H9 (cell line): ENCODE measurements around the gene APC. TPM values are rescaled to one million over a fixed set of nuclear protein-coding genes. Genes with fewer than 3 reads are reported as not detected.
A peak's percentile ranks its signal among the peaks of the same experiment; 100 is the strongest.

ENCODE experiments used
- DNase-seq: peaks from one replicate; pipeline ENCODE4 v3.0.0-alpha.2; 2017
- H2AFZ ChIP-seq: one replicate; pipeline ENCODE4 v1.6.1; 2013; ENCODE audit warnings: mild to moderate bottlenecking, low read length, control low read depth, moderate library complexity
- H2AK5ac ChIP-seq: 2 replicates; pipeline ENCODE4 v1.6.1; 2013; ENCODE audit warnings: low read length, control low read depth, mixed read lengths; ENCODE audit not compliant: insufficient read length
- H2BK120ac ChIP-seq: one replicate; pipeline ENCODE4 v1.6.1; 2013; ENCODE audit warnings: low read depth, mild to moderate bottlenecking, low read length, control low read depth, inconsistent platforms; ENCODE audit not compliant: poor library complexity, severe bottlenecking
- H2BK12ac ChIP-seq: 2 replicates; pipeline ENCODE4 v1.6.1; 2013; ENCODE audit warnings: low read length, control low read depth, mixed read lengths, low read depth; ENCODE audit not compliant: insufficient read length
- H2BK15ac ChIP-seq: 2 replicates; pipeline ENCODE4 v1.6.1; 2013; ENCODE audit warnings: low read depth, low read length, control low read depth
- H2BK20ac ChIP-seq: one replicate; pipeline ENCODE4 v1.6.1; 2013; ENCODE audit warnings: low read depth, mild to moderate bottlenecking, low read length, control low read depth, inconsistent platforms; ENCODE audit not compliant: poor library complexity, severe bottlenecking
- H2BK5ac ChIP-seq: 2 replicates; pipeline ENCODE4 v1.6.1; 2013; ENCODE audit warnings: low read length, control low read depth, mixed read lengths; ENCODE audit not compliant: insufficient read length
- H3K14ac ChIP-seq: 2 replicates; pipeline ENCODE4 v1.6.1; 2013; ENCODE audit warnings: low read length, control low read depth; ENCODE audit not compliant: insufficient read depth
- H3K18ac ChIP-seq: 2 replicates; pipeline ENCODE4 v1.6.1; 2013; ENCODE audit warnings: low read depth, mild to moderate bottlenecking, mixed read lengths, low read length, control low read depth; ENCODE audit not compliant: insufficient read length
- H3K23ac ChIP-seq: 2 replicates; pipeline ENCODE4 v1.6.1; 2013; ENCODE audit warnings: low read length, control low read depth, mixed read lengths, low read depth; ENCODE audit not compliant: insufficient read length
- H3K23me2 ChIP-seq: 2 replicates; pipeline ENCODE4 v1.6.1; 2013; ENCODE audit warnings: low read depth, mild to moderate bottlenecking, mixed read lengths, low read length, control low read depth; ENCODE audit not compliant: insufficient read length, poor library complexity, severe bottlenecking
- H3K27ac ChIP-seq: 2 replicates; pipeline ENCODE4 v1.5.1; 2013; ENCODE audit warnings: low read length, control low read depth, mixed read lengths, low read depth; ENCODE audit not compliant: insufficient read length
- H3K27me3 ChIP-seq: 2 replicates; pipeline ENCODE4 v1.6.1; 2013; ENCODE audit warnings: low read length, control low read depth, inconsistent platforms; ENCODE audit not compliant: insufficient read depth
- H3K4ac ChIP-seq: 2 replicates; pipeline ENCODE4 v1.6.1; 2013; ENCODE audit warnings: low read depth, mild to moderate bottlenecking, control low read depth, inconsistent platforms, low read length, moderate library complexity
- H3K4me1 ChIP-seq: 2 replicates; pipeline ENCODE4 v1.6.1; 2013; ENCODE audit warnings: low read length, control low read depth, inconsistent platforms; ENCODE audit not compliant: insufficient read depth
- H3K4me2 ChIP-seq: 2 replicates; pipeline ENCODE4 v1.6.1; 2013; ENCODE audit warnings: low read length, control low read depth, mixed read lengths; ENCODE audit not compliant: insufficient read length, insufficient read depth
- H3K56ac ChIP-seq: 2 replicates; pipeline ENCODE4 v1.6.1; 2013; ENCODE audit warnings: low read depth, mild to moderate bottlenecking, mixed read lengths, low read length, control low read depth; ENCODE audit not compliant: insufficient read length
- H3K79me1 ChIP-seq: 2 replicates; pipeline ENCODE4 v1.6.1; 2013; ENCODE audit warnings: low read depth, mild to moderate bottlenecking, moderate library complexity, low read length, control low read depth, inconsistent platforms; ENCODE audit not compliant: insufficient read depth, poor library complexity, severe bottlenecking
- H3K79me2 ChIP-seq: 2 replicates; pipeline ENCODE4 v1.6.1; 2013; ENCODE audit warnings: low read length, control low read depth, inconsistent platforms; ENCODE audit not compliant: insufficient read depth
- H3K9ac ChIP-seq: 2 replicates; pipeline ENCODE4 v1.6.1; 2013; ENCODE audit warnings: low read length, control low read depth, mixed read lengths; ENCODE audit not compliant: insufficient read length; ENCODE audit errors: extremely low read depth
- H3K9me3 ChIP-seq: one replicate; pipeline ENCODE4 v1.6.1; 2013; ENCODE audit warnings: low read depth, low read length, inconsistent platforms; ENCODE audit not compliant: control insufficient read depth
- H3T11ph ChIP-seq: one replicate; pipeline ENCODE4 v1.6.1; 2013; ENCODE audit warnings: mild to moderate bottlenecking, low read length, control low read depth, inconsistent platforms
- H4K20me1 ChIP-seq: one replicate; pipeline ENCODE4 v1.6.1; 2013; ENCODE audit not compliant: control insufficient read depth, insufficient read length, insufficient read depth
- H4K5ac ChIP-seq: 2 replicates; pipeline ENCODE4 v1.6.1; 2013; ENCODE audit warnings: low read depth, mild to moderate bottlenecking, mixed read lengths, low read length, control low read depth; ENCODE audit not compliant: insufficient read length
- H4K8ac ChIP-seq: replicated peaks from 2 replicates; pipeline ENCODE4 v1.6.1; 2013; ENCODE audit warnings: low read length, control low read depth, mixed read lengths, low read depth; ENCODE audit not compliant: insufficient read length
- H4K91ac ChIP-seq: 2 replicates; pipeline ENCODE4 v1.6.1; 2013; ENCODE audit warnings: low read depth, mild to moderate bottlenecking, moderate library complexity, mixed read lengths, low read length, control low read depth; ENCODE audit not compliant: insufficient read length
- H3K27ac Mint-ChIP-seq, 3 experiments: 2 replicates in 2 of 3; 3 replicates in 1 of 3; pipeline ENCODE4 v1.8.0; 2020 to 2021; ENCODE audit warnings: mixed read lengths in 3 of 3, mild to moderate bottlenecking in 1 of 3, moderate library complexity in 1 of 3
- H3K27me3 Mint-ChIP-seq: 2 replicates; pipeline ENCODE4 v1.8.0; 2021; ENCODE audit warnings: low read depth, mild to moderate bottlenecking, moderate library complexity, mixed read lengths
- H3K36me3 Mint-ChIP-seq, 3 experiments: 2 replicates in 2 of 3; 3 replicates in 1 of 3; pipeline ENCODE4 v1.8.0; 2020 to 2021; ENCODE audit warnings: low read depth in 3 of 3, mixed read lengths in 3 of 3; ENCODE audit not compliant: insufficient read depth in 1 of 3
- H3K4me1 Mint-ChIP-seq, 2 experiments: 2 replicates each; pipeline ENCODE4 v1.8.0; 2020; ENCODE audit warnings: mixed read lengths in 2 of 2
- H3K4me3 Mint-ChIP-seq, 2 experiments: 2 replicates in 1 of 2; 3 replicates in 1 of 2; pipeline ENCODE4 v1.8.0; 2020 to 2021; ENCODE audit warnings: mild to moderate bottlenecking in 2 of 2, mixed read lengths in 2 of 2, moderate library complexity in 1 of 2
- H3K9me3 Mint-ChIP-seq, 2 experiments: 2 replicates in 1 of 2; 3 replicates in 1 of 2; pipeline ENCODE4 v1.8.0; 2020; ENCODE audit warnings: mild to moderate bottlenecking in 2 of 2, mixed read lengths in 2 of 2, moderate library complexity in 1 of 2
- CTCF ChIP-seq: fragments of 200-600 bp; sonication (generic); conservative IDR thresholded peaks from 3 replicates; pipeline ENCODE4 v1.8.0; 2021; ENCODE audit warnings: antibody characterized with exemption, mild to moderate bottlenecking
- WGBS: extraction: QIAGEN DNeasy Blood & Tissue Kit; methylation state at CpG from one replicate; pipeline ENCODE4 v1.1.7; 2013; ENCODE audit warnings: missing lambda C conversion rate, low lambda C conversion rate, mixed read lengths; ENCODE audit not compliant: insufficient read length; ENCODE audit errors: extremely low coverage; 5-methylcytosine and 5-hydroxymethylcytosine counted together
- total RNA-seq: library from RNA; stranded (reverse); gene quantifications from 2 replicates; pipeline ENCODE4 v1.2.1, GENCODE V29; 2021

The APC gene
- total RNA-seq, 1 experiment from 2014 or later = 29.3 TPM

DNA sequence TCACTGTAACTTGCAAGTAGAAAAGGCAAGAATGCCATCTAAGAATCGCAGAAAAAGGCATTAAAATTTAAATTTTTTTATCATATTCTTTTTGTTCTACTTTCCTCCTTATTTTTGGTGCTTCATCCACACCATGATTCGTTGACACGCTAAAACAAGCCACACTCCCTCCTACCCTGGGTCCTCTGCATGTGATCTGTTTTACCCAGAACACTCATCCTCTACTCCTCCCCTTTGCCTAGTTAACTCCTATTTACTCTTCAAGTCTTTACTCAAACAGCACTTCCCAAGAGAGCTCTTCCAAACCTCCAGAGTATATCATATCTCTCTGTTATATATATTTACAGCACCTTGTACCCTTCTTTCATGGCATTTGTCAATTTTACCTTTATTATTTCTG is 62.0 kb downstream of the APC start:
- Mint-ChIP-seq H3K36me3 (peaks cover 9 to 12% (median 12%) of the 10 kb centered on the region in 3 experiments; a peak in 6 of 7 replicates), H3K27me3 (no peaks in the 10 kb centered on the region), H3K9me3 (no peaks in the 10 kb centered on the region), H3K27ac (peak overlapping the region in 2 of 3 experiments; percentile 5 to 11; a peak in 3 of 7 replicates), H3K4me3 (no peak overlapping the region; a peak in 1 of 5 replicates), H3K4me1 (peaks cover 29 to 31% of the 10 kb centered on the region in 2 experiments)
- Histone ChIP-seq H3K79me2 (no peaks in the 10 kb centered on the region), H3K14ac (no peak overlapping the region), H2BK5ac (no peak overlapping the region), H3K79me1 (no peaks in the 10 kb centered on the region), H3K4me2 (no peak overlapping the region), H2BK12ac (no peak overlapping the region), H2AFZ (no peak overlapping the region), H3T11ph (no peak overlapping the region), H2BK120ac (no peak overlapping the region), H4K20me1 (no peaks in the 10 kb centered on the region), H4K8ac (no peak overlapping the region), H3K9ac (no peak overlapping the region), H2BK15ac (no peak overlapping the region), H4K5ac (no peak overlapping the region), H3K18ac (no peak overlapping the region), H3K27me3 (no peaks in the 10 kb centered on the region), H3K4me1 (peaks cover 5% of the 10 kb centered on the region; the same call in 1 of the 2 replicates), H3K9me3 (no peaks in the 10 kb centered on the region), H3K4ac (no peak overlapping the region), H3K27ac (no peak overlapping the region), H3K23ac (no peak overlapping the region), H3K23me2 (peaks cover 2% of the 10 kb centered on the region), H2AK5ac (no peak overlapping the region), H3K56ac (no peak overlapping the region), H4K91ac (no peak overlapping the region), H2BK20ac (no peak overlapping the region)
- WGBS = no CpG with 5 or more reads among the region's 3 CpGs
- no peak for TF ChIP-seq CTCF
- DNase-seq = no peak
